Measurements from ENCODE around the gene UPF3A.

DNA sequence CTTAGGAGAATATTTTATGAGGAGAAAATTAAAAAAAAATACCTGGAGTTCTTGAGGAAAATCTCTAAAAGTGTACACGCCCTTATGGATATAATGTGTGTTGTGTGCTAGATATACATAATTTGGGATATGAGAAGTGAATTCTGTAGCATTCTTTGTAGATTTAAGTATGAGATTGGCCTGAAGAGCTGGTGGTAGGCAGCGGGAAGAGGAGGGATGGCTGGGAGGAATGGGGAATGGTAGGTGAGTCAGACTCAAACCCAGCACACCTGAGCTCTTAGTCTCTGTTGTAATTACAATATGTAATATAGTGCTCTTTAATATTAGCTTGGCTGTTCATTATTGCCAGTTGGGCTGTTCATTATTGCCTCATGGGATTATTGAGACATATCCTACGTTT is 39.9 kb downstream of the UPF3A start:
- TF ChIP-seq, protein P1, sequence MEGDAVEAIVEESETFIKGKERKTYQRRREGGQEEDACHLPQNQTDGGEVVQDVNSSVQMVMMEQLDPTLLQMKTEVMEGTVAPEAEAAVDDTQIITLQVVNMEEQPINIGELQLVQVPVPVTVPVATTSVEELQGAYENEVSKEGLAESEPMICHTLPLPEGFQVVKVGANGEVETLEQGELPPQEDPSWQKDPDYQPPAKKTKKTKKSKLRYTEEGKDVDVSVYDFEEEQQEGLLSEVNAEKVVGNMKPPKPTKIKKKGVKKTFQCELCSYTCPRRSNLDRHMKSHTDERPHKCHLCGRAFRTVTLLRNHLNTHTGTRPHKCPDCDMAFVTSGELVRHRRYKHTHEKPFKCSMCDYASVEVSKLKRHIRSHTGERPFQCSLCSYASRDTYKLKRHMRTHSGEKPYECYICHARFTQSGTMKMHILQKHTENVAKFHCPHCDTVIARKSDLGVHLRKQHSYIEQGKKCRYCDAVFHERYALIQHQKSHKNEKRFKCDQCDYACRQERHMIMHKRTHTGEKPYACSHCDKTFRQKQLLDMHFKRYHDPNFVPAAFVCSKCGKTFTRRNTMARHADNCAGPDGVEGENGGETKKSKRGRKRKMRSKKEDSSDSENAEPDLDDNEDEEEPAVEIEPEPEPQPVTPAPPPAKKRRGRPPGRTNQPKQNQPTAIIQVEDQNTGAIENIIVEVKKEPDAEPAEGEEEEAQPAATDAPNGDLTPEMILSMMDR (IDR thresholded peaks at IDR 0.05; ENCODE audit: low read length), result no peak
- TF ChIP-seq EZH2 (IDR thresholded peaks at IDR 0.05; ENCODE audit: borderline replicate concordance, low read length), result no peak

All from OCI-LY1 (cell line).